Mononuclear cell (primary cell): Measurements from ENCODE around the gene FAM168A. TPM values are rescaled to one million over a fixed set of nuclear protein-coding genes. Genes with fewer than 3 reads are reported as not detected.

Experiments used
- H3K27me3 ChIP-seq: 2 replicates; pipeline ENCODE4 v1.6.0; 2011; ENCODE audit warnings: low read length, control low read depth; ENCODE audit not compliant: insufficient read depth
- H3K4me1 ChIP-seq: 2 replicates; pipeline ENCODE4 v1.5.1; 2011; ENCODE audit warnings: mild to moderate bottlenecking, low read length, control low read depth; ENCODE audit not compliant: insufficient read depth
- H3K4me3 ChIP-seq: 2 replicates; pipeline ENCODE4 v1.5.1; 2011; ENCODE audit warnings: mild to moderate bottlenecking, low read length, moderate library complexity
- H3K9me3 ChIP-seq: 2 replicates; pipeline ENCODE4 v1.5.1; 2011; ENCODE audit warnings: low read depth, mild to moderate bottlenecking, control low read depth, low read length
- total RNA-seq: library from RNA; depleted of rRNA; stranded (reverse); fragments of >200 nt; gene quantifications from one replicate; pipeline ENCODE4 v1.2.3, GENCODE V29; 2012

Gene FAM168A
- total RNA-seq, 1 donor, result 13.2 TPM

DNA sequence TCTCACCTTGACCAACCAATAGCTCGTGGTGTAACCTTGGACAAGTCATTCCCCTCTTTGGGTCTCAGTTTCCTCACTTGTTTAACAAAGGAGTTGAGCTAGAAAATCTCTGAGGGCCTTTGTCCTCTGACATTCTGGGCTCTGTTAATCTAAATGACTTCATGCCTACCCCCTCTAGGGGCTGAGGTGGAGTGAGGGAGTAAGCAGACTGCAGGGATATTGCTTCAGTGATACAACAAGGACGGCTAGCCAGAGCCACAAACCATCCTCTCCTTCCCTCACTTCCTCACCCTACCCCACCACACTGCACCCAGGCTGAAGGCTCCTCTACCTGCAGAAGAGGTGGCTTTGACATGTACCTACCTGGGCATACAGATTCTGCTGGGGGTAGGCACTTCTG lies 186.9 kb downstream of the FAM168A start:
- no peak overlapping the region for H3K4me3 ChIP-seq
- no peaks in the 10 kb centered on the region for H3K27me3 ChIP-seq
- peaks cover 42% of the 10 kb centered on the region for H3K4me1 ChIP-seq
- H3K9me3 ChIP-seq, result no peaks in the 10 kb centered on the region

DNA sequence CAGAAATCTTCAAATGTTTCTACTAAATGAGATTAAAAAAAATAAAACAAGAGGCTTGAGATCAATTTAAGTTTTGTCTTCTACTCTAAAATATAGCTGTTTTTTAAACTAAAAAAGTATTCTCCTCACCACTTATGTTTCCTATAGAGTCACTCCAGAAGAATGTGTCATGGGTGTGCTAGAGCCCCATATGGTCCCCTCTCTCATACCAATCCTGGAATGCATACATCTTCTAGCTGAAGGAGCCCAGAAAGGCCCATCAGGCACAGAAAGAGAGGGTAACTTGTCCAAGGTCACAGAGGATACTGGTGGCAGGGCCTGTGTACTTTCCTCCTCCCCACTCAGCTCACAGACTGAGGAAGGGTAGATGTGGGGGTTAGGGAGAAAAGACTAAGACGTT lies 187.3 kb downstream of the FAM168A start:
- no peak overlapping the region for H3K4me3 ChIP-seq

GRCh38 chr11:73409431-73409830 lies 188.5 kb downstream of the FAM168A start:
- Histone ChIP-seq H3K4me1 (peaks cover 39% of the 10 kb centered on the region), H3K9me3 (no peaks in the 10 kb centered on the region), H3K4me3 (no peak overlapping the region), H3K27me3 (no peaks in the 10 kb centered on the region)

More for the DNA sequence above, 187.3 kb downstream of the FAM168A start:
- H3K4me1 ChIP-seq, result peaks cover 43% of the 10 kb centered on the region
- H3K9me3 ChIP-seq, result no peaks in the 10 kb centered on the region
- no peaks in the 10 kb centered on the region for H3K27me3 ChIP-seq

DNA sequence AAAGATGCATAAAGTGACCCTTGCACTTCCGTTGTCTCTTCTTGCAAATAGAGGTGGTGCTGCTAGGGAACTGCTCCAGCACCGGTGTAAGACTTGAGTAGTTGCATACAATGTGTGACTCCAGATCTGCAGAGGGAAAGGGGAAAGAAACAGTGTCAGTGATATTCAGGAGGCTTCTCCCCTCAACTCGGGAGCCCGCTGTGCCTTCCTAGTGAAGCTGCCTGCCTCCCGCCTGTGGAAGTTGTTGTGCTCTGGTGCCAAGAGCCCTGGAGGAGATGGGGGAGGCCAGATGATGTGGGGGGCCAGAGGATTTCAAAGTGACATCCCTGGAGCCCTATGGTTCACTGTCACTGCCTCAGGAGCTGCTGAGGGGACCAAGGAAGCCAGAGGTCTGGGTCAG lies 191.3 kb downstream of the FAM168A start:
- peaks cover 27% of the 10 kb centered on the region for H3K4me1 ChIP-seq
- no peaks in the 10 kb centered on the region for H3K9me3 ChIP-seq
- H3K4me3 ChIP-seq, result no peak overlapping the region
- no peaks in the 10 kb centered on the region for H3K27me3 ChIP-seq

- no peak overlapping the region for H3K4me3 ChIP-seq
- H3K27me3 ChIP-seq, result no peaks in the 10 kb centered on the region
- peaks cover 27% of the 10 kb centered on the region for H3K4me1 ChIP-seq
- H3K9me3 ChIP-seq, result no peaks in the 10 kb centered on the region
Measured at GRCh38 chr11:73406131-73406530, 191.8 kb downstream of the FAM168A start.

DNA sequence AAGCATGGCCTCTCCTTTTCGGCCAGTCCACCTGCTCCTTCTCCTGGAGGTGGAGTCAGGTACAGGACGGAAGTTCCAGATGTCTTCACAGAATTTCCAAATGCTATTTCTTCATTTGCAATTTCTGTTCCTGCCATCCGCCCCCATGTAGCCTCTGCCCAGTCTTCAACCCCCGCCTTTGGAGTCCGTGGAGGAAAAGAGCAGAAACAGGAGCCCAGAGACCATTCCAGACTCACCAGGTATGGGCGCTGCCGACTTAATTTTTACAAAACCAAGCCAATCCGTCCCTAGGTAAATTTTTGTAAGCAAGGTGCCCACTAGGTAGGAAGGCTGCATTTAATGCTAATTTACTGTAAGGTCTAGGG lies 192.8 kb downstream of the FAM168A start:
- no peaks in the 10 kb centered on the region for H3K9me3 ChIP-seq
- peaks cover 24% of the 10 kb centered on the region for H3K4me1 ChIP-seq
- H3K27me3 ChIP-seq, result no peaks in the 10 kb centered on the region
- no peak overlapping the region for H3K4me3 ChIP-seq

- H3K4me1 ChIP-seq, result peaks cover 24% of the 10 kb centered on the region
- no peak overlapping the region for H3K4me3 ChIP-seq
- no peaks in the 10 kb centered on the region for H3K9me3 ChIP-seq
- H3K27me3 ChIP-seq, result no peaks in the 10 kb centered on the region
Measured at GRCh38 chr11:73404506-73405145, 193.3 kb downstream of the FAM168A start.

- Histone ChIP-seq H3K4me1 (peaks cover 24% of the 10 kb centered on the region), H3K9me3 (no peaks in the 10 kb centered on the region), H3K27me3 (no peaks in the 10 kb centered on the region), H3K4me3 (no peak overlapping the region)
Measured at GRCh38 chr11:73404048-73404447, 193.9 kb downstream of the FAM168A start.

DNA sequence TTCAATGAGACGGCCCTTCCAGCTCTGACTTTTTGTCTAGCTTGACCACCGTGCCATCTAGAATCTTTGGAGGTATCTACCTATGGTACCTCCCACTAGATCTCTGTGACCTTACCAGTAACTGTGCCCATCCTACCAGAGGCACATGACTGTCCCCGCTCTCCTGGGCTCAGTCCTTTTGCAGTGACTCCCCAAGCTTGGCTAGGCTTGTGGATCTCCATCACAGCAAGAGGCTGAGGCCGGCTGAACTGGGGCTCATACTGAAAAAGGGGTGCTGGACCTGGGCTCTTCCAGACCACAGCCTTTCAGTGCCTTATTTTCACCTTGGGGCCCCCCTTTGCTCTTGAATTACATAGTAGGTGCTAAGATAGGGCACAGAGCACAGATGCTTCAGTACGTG lies 194.4 kb downstream of the FAM168A start:
- Histone ChIP-seq H3K27me3 (no peaks in the 10 kb centered on the region), H3K4me3 (no peak overlapping the region), H3K4me1 (peaks cover 19% of the 10 kb centered on the region), H3K9me3 (no peaks in the 10 kb centered on the region)

GRCh38 chr11:73402834-73403185 lies 195.1 kb downstream of the FAM168A start:
- Histone ChIP-seq H3K4me1 (peaks cover 19% of the 10 kb centered on the region), H3K9me3 (no peaks in the 10 kb centered on the region), H3K4me3 (no peak overlapping the region), H3K27me3 (no peaks in the 10 kb centered on the region)

DNA sequence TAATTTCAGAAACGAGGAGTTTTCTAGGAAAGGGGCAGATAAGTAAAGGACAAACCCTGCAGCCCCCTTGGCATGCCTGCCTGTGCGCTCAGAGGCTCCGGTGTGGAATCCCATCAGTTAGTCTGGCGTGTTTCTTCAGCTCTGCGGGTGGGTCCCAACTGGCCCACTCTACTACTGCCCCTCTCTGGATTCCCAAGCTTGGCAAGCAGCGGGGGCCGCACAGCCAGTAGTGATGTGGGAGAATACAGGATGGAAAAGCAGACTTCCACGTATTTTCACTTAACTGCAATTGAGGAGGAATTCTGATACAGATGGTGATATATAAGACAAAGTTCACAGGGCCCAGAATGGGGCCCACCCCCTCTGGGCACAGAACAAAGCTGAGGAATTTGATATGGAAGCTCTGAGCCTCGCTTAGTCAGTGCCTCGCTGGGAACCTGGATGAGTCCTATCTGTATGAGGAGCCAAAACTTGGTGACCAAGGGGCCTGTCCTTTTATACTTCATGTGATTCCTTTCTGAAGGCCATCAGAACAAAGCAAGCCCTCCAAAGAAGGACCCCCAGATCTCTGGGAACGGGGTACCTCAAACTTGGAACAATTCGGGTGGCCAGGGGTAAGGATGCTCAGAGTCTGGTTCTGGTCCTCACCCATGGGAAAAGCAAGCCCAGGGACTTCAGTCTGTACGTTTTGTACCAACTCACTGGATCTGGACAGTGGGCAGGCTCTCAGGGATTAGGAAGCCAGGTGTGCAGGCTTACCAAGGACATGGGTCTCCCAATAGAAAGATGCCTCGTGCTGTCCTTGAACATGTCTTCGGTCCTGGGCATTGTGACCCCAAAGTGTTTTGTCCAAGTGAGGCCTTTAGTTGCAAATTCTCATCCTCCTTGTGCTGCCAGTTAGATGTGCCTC lies 195.7 kb downstream of the FAM168A start:
- Histone ChIP-seq H3K4me3 (no peak overlapping the region), H3K27me3 (no peaks in the 10 kb centered on the region), H3K9me3 (no peaks in the 10 kb centered on the region), H3K4me1 (peaks cover 19% of the 10 kb centered on the region)

GRCh38 chr11:73401217-73401923 lies 196.5 kb downstream of the FAM168A start:
- Histone ChIP-seq H3K27me3 (no peaks in the 10 kb centered on the region), H3K4me1 (peaks cover 19% of the 10 kb centered on the region), H3K9me3 (no peaks in the 10 kb centered on the region), H3K4me3 (no peak overlapping the region)

DNA sequence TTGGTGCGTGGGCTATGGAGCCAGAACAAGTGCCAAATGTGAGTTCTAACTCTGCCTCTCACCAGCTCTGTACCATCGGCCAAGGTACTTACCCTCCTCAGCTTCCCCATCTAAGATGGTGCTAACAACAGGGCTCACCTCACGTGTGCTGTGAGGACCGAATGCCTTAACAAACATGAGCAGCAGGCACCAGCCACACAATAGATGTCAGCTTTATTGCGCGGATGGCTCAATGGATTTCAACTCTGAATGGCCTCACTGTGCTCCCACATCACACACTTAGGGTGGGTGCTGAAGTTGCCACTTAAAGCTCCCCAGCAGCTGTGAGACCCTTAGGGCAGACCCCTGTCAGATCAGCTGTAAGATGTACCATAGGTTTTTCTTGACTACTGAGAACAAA lies 197.6 kb downstream of the FAM168A start:
- no peaks in the 10 kb centered on the region for H3K9me3 ChIP-seq

GRCh38 chr11:73399636-73400035 lies 198.3 kb downstream of the FAM168A start:
- no peaks in the 10 kb centered on the region for H3K9me3 ChIP-seq
- H3K4me3 ChIP-seq, result no peak overlapping the region
- H3K27me3 ChIP-seq, result no peaks in the 10 kb centered on the region
- H3K4me1 ChIP-seq, result peaks cover 13% of the 10 kb centered on the region

More for the DNA sequence above, 197.6 kb downstream of the FAM168A start:
- Histone ChIP-seq H3K4me1 (peaks cover 15% of the 10 kb centered on the region), H3K27me3 (no peaks in the 10 kb centered on the region), H3K4me3 (no peak overlapping the region)

DNA sequence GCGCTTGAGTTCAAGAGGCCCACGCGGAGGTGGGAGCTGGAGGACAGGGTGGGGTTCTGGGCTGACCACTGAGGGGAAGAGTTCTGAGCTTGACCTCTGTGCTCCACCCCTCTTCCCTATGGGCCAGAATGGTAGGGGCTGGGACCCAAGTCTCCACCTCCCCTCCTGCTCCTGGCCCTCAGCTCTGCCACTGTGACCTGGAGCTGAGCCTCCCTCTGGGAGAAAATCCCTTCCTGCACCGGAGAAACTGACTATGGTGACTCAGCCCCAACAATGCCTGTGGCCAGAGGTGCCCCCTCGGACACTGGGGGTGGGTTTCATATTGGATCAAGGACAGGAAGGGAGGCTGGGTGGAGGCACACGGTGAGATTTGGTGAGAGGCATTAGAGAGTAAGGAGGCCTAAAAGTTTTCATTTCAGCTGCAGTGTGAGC lies 198.7 kb downstream of the FAM168A start:
- no peak overlapping the region for H3K4me3 ChIP-seq
- H3K27me3 ChIP-seq, result no peaks in the 10 kb centered on the region
- no peaks in the 10 kb centered on the region for H3K9me3 ChIP-seq
- peaks cover 9% of the 10 kb centered on the region for H3K4me1 ChIP-seq
